ENCODE measurements around the gene CARS2.

- no peak for TF ChIP-seq CTCF (IDR thresholded peaks at IDR 0.05; ENCODE audit: extremely low read depth in 1 of 2, insufficient read depth in 1 of 2, low read depth in 1 of 2, low read length in 2 of 2)
- TF ChIP-seq POLR2A (IDR thresholded peaks at IDR 0.05; ENCODE audit: low read depth, low read length) = no peak
- no peak for TF ChIP-seq EZH2 (IDR thresholded peaks at IDR 0.05; ENCODE audit: borderline replicate concordance, low read depth, low read length, severe bottlenecking)
- TF ChIP-seq GATA2 (IDR thresholded peaks at IDR 0.05; ENCODE audit: insufficient read depth, insufficient read length, low read depth, low read length) = no peak
These were observed 16.2 kb downstream of the CARS2 start for GRCh38 chr13:110689711-110690110.
